Heart left ventricle (tissue), 16 donors: ENCODE data around the gene NHLRC4. TPM values are rescaled to one million over a fixed set of nuclear protein-coding genes. Genes with fewer than 3 reads are reported as not detected.

Source experiments
- ATAC-seq, 4 donors: fragments of 200-7000 bp; cut with Tn5 transposase; one replicate each; pipeline ENCODE4 v1.9.1; 2020 to 2022; ENCODE audit warnings: moderate library complexity in 4 of 4, mild to moderate bottlenecking in 3 of 4, moderate number of reproducible peaks in 1 of 4
- DNase-seq, 5 donors: peaks; one replicate each; pipeline ENCODE4 v3.0.0-alpha.2; 2020
- H3K27ac ChIP-seq, 12 donors: fragments of 200-600 bp; sonication (generic) in 4 of 12; one replicate each; pipeline versions ENCODE4 v1.5.0 to v1.8.0; 2016 to 2022; ENCODE audit warnings: mild to moderate bottlenecking in 2 of 12
- H3K27me3 ChIP-seq, 9 donors: fragments of 200-600 bp; sonication (generic) in 2 of 9; one replicate each; pipeline versions ENCODE4 v1.5.1 to v1.8.0; 2016 to 2022; ENCODE audit warnings: mild to moderate bottlenecking in 3 of 9
- H3K36me3 ChIP-seq, 9 donors: fragments of 200-600 bp; sonication (generic) in 2 of 9; one replicate each; pipeline versions ENCODE4 v1.5.0 to v1.8.0; 2018 to 2022; ENCODE audit warnings: mild to moderate bottlenecking in 2 of 9
- H3K4me1 ChIP-seq, 12 donors: fragments of 200-600 bp; sonication (generic) in 4 of 12; one replicate each; pipeline versions ENCODE4 v1.5.0 to v1.8.0; 2016 to 2022; ENCODE audit warnings: mild to moderate bottlenecking in 3 of 12
- H3K4me3 ChIP-seq, 12 donors: fragments of 200-600 bp; sonication (generic) in 4 of 12; one replicate each; pipeline versions ENCODE4 v1.5.0 to v1.8.0; 2017 to 2022; ENCODE audit warnings: mild to moderate bottlenecking in 9 of 12, moderate library complexity in 4 of 12
- H3K9me3 ChIP-seq, 12 donors: fragments of 200-600 bp; sonication (generic) in 4 of 12; one replicate each; pipeline versions ENCODE4 v1.5.0 to v1.8.0; 2016 to 2022; ENCODE audit warnings: mild to moderate bottlenecking in 1 of 12
- POLR2A ChIP-seq, 2 donors: fragments of 450-650 bp; IDR thresholded peaks; one replicate each; pipeline ENCODE4 v1.6.1; 2017; ENCODE audit warnings: antibody characterized with exemption in 2 of 2, mild to moderate bottlenecking in 2 of 2, moderate library complexity in 2 of 2
- WGBS, 4 donors: extraction: QIAGEN DNeasy Blood & Tissue Kit in 2 of 4; methylation state at CpG; one replicate each; pipeline versions ENCODE4 v1.1.5 to v1.1.7; 2013 to 2018; 5-methylcytosine and 5-hydroxymethylcytosine counted together
- intact Hi-C, 10 donors: fragments of 100-400 bp; cut with DNase I; formaldehyde crosslinking; loops; one replicate each; pipeline versions ENCODE4 v1.11.1 to v1.14.2; 2022
- polyA plus RNA-seq, 2 donors: library from polyadenylated mRNA; stranded (reverse); fragments of 200-250 nt; gene quantifications; one replicate each; pipeline ENCODE4 v1.2.3, GENCODE V29; 2013
- total RNA-seq, 9 donors: library from RNA; depleted of rRNA in 2 of 9; stranded (reverse); fragments of >200 nt in 2 of 9; fragmentation: NEBNext Ultra II Directional in 3 of 9; extraction: Animal tissue kit (Norgen Biotek cat#: 25700) in 3 of 9; gene quantifications; one replicate each; pipeline versions ENCODE4 v1.1.0 to v1.2.4, GENCODE V29; 2016 to 2023
- TF ChIP-seq, protein P1 (sequence below), 12 donors: fragments of 200-600 bp; sonication (generic) in 4 of 12; IDR thresholded peaks; one replicate each; pipeline versions ENCODE4 v1.5.0 to v1.8.0; 2018 to 2022; ENCODE audit warnings: antibody characterized with exemption in 12 of 12, mild to moderate bottlenecking in 5 of 12
- donor health status: ischemic (EF 13 %, LVEDD 7.1; RV severe dilation, severe dysfunction).
- donor health status: healthy with polysubstance abuse.
- donor health status: DM: no; HTN: yes; CAD: no.
- donor health status: DM: no; HTN: no; CAD: no.
- donor health status: ischemic (EF 25% LVEDD 6.9; RV normal size, moderate dysfunction).
- donor health status: ischemic (EF 25% LVEDD 5.7; RV mildly dilated, moderate dysfunction).
- donor health status: healthy.
- donor health status: DM: yes; HTN: yes; CAD: no.
- donor health status: ischemic (EF 35%, LVEDD 5.7; RV mildly dilated, moderate dysfunction).
- donor health status: nonischemic (EF 11% LVEDD 7.7; RV severe dilation, severe dysfunction).
- donor health status: DM: yes; HTN: yes; CAD: no.
- donor health status: PGD.
- donor health status: ischemic (EF 29% LVEDD 5.4; RV normal size, mild dysfunction).
- donor health status: nonischemic (EF 23%, LVEDD 6.1; RV moderate dilation, normal function).

Gene NHLRC4
- total and polyA plus RNA-seq, 11 donors = 0.23 to 0.86 (median 0.48) TPM; not detected in 1

DNA sequence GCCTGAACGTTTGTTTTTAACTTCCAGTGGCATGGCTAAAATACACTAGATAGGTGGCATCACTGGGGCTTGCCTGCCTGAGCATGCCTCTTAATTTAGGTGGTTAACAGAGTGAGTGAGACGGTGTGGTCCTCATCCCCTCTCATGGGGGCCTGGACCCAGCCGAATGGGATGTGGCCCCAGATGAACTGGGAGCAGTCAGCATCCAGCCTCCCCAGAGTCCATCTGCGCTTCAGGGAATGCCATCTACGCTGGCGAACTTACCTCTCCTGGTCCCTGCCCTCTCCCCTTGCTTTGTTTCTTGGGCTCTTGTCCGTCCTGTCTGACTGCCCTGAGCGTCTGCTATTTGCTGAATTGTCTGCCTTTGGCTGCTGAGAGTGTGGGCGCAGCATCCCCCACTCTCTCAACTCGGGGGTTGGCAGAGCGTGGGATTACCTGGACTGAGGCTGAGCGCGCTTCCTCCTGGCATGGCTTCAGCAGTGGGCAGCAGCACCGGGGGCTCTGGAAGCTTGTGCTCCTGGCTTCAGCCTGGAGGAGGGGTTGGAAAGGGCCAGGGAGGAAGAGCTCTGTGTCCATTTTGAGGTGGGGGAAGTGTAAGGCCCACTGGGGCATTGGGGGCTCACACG, 25.2 kb downstream of the NHLRC4 start:
- Histone ChIP-seq H3K36me3 (peaks cover 0 to 15% (median 0%) of the 10 kb centered on the region in 9 donors), H3K27ac (no peak overlapping the region), H3K4me1 (peaks cover 5 to 52% (median 28%) of the 10 kb centered on the region in 12 donors), H3K9me3 (no peaks in the 10 kb centered on the region), H3K27me3 (no peaks in the 10 kb centered on the region), H3K4me3 (peak overlapping the region in 1 of 12 donors; percentile 90)
- intact Hi-C loops = loop anchor here in 4 of 10 donors (2.0 to 5.0 kb wide), 3 partner anchors 35 to 63 kb away; partner anchors contain the start of gene METTL26 (in 1 of the 4)
- WGBS, 4 donors = 87 to 91% (median 89%) methylated on average over 11 to 15 of the region's 15 CpGs
- TF ChIP-seq, protein P1, sequence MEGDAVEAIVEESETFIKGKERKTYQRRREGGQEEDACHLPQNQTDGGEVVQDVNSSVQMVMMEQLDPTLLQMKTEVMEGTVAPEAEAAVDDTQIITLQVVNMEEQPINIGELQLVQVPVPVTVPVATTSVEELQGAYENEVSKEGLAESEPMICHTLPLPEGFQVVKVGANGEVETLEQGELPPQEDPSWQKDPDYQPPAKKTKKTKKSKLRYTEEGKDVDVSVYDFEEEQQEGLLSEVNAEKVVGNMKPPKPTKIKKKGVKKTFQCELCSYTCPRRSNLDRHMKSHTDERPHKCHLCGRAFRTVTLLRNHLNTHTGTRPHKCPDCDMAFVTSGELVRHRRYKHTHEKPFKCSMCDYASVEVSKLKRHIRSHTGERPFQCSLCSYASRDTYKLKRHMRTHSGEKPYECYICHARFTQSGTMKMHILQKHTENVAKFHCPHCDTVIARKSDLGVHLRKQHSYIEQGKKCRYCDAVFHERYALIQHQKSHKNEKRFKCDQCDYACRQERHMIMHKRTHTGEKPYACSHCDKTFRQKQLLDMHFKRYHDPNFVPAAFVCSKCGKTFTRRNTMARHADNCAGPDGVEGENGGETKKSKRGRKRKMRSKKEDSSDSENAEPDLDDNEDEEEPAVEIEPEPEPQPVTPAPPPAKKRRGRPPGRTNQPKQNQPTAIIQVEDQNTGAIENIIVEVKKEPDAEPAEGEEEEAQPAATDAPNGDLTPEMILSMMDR (IDR thresholded peaks at IDR 0.05) = no peak
- no peak for TF ChIP-seq POLR2A (IDR thresholded peaks at IDR 0.05)
- ATAC-seq (no peak), DNase-seq (peak in 1 of 5 donors; percentile 19)

DNA sequence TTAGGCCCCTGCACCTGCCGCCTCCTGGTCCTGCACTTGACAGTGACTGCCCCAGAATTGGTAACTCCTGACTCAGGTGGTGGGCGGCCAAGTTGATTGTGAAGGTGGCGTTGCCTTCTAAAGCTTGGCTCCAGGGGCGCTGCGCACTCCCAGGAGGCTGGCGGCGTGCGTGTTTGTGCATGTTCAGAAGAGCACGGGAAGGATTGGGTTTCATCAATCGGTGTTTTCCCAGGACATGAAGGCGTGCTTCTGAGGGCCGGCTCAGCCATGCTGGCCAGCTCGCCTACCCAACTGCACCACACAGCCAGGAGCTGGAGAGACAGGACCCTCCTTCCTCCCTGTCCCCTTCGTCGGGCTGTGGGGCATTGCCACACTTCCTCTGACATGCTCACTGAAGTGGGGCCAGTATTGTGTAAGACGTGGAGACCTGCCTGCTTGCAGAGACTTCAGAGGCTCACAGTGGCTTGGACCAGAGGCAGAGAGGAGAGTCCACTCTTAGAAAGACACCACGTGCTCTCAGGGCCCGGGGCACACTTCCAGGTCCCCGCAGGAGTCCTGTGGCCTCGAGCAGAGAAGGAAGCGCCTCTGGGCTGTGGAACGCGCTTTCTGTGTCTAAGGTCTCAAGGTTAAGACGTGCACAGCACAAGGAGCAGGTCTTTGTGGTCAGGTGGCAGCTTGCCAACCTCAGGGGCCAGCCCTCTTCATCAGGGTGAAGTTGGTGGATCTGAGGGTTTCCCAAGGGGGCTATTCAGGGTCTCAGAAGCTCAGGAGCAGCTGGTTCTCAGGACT, 25.9 kb downstream of the NHLRC4 start:
- ATAC-seq (no peak), DNase-seq (peak in 2 of 5 donors; percentile 19 to 30)
- intact Hi-C loops = loop anchor here in 2 of 10 donors (5.0 kb wide), 1 partner anchor 35 kb away; no protein-coding TSS in a partner anchor
- Histone ChIP-seq H3K4me3 (no peak overlapping the region), H3K27ac (peak overlapping the region in 2 of 12 donors; percentile 28 to 32), H3K27me3 (no peaks in the 10 kb centered on the region), H3K36me3 (peaks cover 0 to 15% (median 0%) of the 10 kb centered on the region in 9 donors), H3K4me1 (peaks cover 5 to 45% (median 22%) of the 10 kb centered on the region in 12 donors), H3K9me3 (no peaks in the 10 kb centered on the region)
- WGBS, 4 donors = 65 to 78% (median 73%) methylated on average over 13 to 24 of the region's 24 CpGs
- TF ChIP-seq, protein P1 (IDR thresholded peaks at IDR 0.05) = no peak
- no peak for TF ChIP-seq POLR2A (IDR thresholded peaks at IDR 0.05)

GRCh38 chr16:593406-593805, 26.6 kb downstream of the NHLRC4 start:
- H3K9me3 ChIP-seq = no peaks in the 10 kb centered on the region
- H3K27ac ChIP-seq = no peak overlapping the region
- no peak overlapping the region for H3K4me3 ChIP-seq
- no peak for TF ChIP-seq POLR2A (IDR thresholded peaks at IDR 0.05)
- TF ChIP-seq, protein P1 (IDR thresholded peaks at IDR 0.05) = no peak
- H3K27me3 ChIP-seq = no peaks in the 10 kb centered on the region
- peaks cover 0 to 38% (median 15%) of the 10 kb centered on the region in 12 donors for H3K4me1 ChIP-seq
- ATAC-seq (no peak), DNase-seq (no peak)
- intact Hi-C loops = loop anchor here in 2 of 10 donors (5.0 kb wide), 1 partner anchor 34 kb away; no protein-coding TSS in a partner anchor
- 86 to 93% (median 89%) methylated on average over 9 of the region's 9 CpGs for WGBS, 4 donors
- H3K36me3 ChIP-seq = peaks cover 0 to 15% (median 0%) of the 10 kb centered on the region in 9 donors

DNA sequence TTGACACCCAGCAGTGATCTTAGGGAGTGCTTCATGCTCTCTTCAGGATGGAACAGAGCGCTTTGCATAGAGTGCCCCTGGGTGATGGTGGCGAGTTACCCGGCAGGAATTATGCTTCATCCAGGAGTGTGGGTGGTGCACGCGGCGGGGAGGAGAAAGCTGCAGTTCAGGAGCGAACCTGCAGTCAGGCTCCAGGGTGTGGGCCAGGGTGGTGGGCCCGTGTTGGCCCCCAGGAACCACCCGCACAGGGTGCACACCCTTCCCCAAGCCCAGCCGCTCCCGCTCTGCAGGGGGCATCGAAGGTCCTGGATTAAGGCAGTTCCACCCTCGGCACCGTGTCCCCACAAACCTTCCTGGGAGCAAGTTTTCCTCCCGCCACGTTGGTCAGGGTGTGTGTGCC, 27.0 kb downstream of the NHLRC4 start:
- 83 to 89% (median 87%) methylated on average over 15 to 16 of the region's 16 CpGs for WGBS, 4 donors
- Histone ChIP-seq H3K27me3 (no peaks in the 10 kb centered on the region), H3K4me3 (no peak overlapping the region), H3K4me1 (peaks cover 0 to 36% (median 12%) of the 10 kb centered on the region in 12 donors), H3K36me3 (peaks cover 0 to 15% (median 1%) of the 10 kb centered on the region in 9 donors), H3K27ac (no peak overlapping the region), H3K9me3 (no peaks in the 10 kb centered on the region)
- no peak for ATAC-seq
- TF ChIP-seq, protein P1 (IDR thresholded peaks at IDR 0.05) = no peak
- TF ChIP-seq POLR2A (IDR thresholded peaks at IDR 0.05) = no peak
- DNase-seq = peak in 1 of 5 donors; percentile 9
- intact Hi-C loops = loop anchor here in 2 of 10 donors (5.0 kb wide), 1 partner anchor 33 kb away; no protein-coding TSS in a partner anchor
